HUDEP-2 (cell line): ENCODE results near the gene PRCP.
"Not testable (repeated sequence)": the region's sequence is repeated elsewhere in the genome, so short reads cannot be mapped to it uniquely, and the experiment has no call there.

Source experiments
- DNase-seq, 76 experiments: peaks; one replicate each; lab custom pipeline; 2025; ENCODE audit not compliant: unreplicated experiment in 76 of 76; lab: John Stamatoyannopoulos, UW

PRCP gene

DNA sequence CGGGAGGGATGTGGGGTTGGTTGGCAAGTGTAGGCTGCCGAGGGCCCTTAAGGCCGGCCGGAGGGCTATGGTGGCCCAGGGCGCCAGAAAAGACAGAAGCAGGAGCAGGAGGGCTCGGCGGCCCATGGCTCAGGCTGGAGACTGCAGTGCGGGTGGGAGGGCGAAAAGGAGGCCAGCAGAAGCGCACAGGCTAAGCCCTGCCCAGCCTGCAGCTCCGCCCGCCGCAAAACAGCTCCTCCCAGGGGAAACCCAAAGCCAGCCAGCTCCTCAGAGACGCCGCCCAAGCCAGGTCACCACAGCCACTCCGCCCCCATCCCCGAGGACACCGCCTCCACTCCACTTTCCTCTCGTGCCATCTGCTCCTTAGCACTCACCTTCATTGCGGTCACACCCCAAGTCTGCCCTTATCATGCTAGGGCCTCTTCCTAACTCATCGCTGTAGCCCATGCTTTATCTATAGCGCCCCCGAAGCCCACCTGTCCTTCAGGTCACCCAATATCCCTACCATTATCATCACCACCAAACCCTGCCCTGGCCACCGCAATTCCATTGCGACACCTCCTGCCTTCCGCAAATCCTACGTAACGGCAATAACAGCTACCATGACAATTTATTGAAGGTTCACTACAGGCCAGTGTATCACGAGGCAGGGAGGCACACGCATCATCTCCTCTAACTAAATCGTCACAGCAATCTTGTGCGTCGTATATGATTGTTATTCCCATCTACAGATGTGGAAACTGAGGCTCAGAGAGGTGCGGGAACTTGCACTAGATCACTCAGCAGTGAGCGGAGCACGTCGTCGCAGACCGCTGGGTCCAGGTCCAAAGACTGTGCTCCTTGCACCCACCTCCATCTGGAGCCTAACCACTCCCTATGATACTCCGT lies at the start of gene PRCP:
PRCP (minus strand) TSS at position 154 of the 888 bp plus-strand sequence; CDS start at position 126, 28 bp downstream.
- DNase-seq: peak in 75 of 76 experiments; percentile 5 to 95 (median 89)

DNA sequence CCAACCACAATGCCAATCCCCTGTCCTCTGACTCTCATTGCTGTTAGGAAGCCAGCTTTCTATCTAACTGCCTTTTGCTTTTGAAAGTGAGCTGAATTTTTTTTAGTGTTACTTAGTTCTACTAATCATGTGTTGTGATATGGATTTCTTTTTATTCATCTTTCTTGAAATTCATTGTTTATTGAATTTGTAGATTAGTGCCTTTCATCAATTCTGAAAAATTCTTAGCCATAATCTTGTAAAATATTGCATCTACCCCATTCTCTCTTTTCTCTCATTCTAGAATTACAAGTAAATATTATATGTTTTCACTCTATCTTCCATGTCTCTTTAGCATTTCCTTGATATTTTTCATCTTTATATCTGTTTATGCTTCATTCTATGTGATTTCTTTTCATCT lies 49.1 kb upstream of the PRCP start:
- DNase-seq: no peak

DNA sequence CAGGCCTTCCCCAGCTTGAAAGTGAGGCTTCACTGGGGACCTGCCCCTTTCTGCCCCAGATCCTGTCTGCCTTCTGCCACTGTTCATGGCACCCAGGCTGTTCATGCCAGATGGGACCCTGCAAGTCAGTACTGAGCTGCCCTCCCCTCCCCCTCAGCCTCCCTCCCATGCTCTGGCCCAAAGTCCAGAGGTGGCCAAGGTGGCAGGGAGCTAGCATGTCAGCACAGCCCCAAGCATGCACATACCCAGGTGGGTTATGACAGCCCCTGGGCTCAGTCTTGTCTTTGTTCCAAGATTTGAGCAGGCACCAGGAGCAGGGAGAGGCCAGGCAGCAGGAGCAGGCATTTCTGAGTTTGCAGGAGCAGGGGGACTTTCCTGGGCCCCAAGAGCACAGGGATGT lies 45.5 kb upstream of the PRCP start:
- DNase-seq: no peak

DNA sequence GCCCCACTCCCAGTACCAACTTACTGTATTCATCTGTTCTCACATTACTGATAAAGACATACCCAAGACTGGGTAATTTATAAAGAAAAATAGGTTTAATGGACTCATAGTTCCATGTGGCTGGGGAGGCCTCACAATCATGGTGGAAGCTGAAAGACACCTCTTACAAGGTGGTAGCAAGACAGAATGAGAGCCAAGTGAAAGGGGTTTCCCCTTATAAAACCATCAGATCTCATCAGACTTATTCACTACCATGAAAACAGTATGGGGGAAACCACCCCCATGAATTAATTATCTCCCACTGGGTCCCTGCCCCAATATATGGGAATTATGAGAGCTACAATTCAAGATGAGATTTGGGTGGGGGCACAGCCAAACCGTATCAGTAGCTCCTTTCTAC lies 44.8 kb upstream of the PRCP start:
- DNase-seq: not testable (repeated sequence)

DNA sequence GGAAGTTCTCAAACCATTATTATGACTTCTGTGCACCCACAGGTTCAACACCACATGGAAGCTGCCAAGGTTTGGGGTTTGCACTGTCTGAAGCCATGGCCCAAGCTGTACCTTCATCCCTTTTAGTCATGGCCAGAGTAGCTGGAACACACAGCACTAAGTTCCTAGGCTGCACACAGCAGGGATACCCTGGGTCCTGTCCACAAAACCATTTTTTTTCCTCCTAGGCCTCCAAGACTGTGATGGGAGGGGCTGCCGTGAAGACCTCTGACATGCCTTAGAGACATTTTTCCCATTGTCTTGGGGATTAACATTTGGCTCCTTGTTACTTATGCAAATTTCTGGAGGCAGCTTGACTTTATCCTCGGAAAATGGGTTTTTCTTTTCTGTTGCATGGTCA lies 44.0 kb upstream of the PRCP start:
- DNase-seq: no peak

DNA sequence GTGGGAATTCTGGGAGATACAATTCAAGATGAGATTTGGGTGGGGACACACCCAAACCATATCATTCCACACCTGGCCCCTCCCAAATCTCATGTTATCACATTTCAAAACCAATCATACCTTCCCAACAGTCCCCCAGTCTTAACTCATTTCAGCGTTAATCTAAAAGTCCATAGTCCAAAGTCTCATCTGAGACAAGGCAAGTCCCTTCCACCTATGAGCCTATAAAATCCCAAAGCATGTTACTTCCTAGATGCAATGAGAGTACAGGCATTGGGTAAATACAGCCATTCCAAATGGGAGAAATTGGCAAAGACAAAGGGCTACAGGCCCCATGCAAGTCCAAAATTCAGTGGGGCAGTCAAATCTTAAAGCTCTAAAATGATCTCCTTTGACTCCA lies 43.2 kb upstream of the PRCP start:
- not testable (repeated sequence) for DNase-seq

DNA sequence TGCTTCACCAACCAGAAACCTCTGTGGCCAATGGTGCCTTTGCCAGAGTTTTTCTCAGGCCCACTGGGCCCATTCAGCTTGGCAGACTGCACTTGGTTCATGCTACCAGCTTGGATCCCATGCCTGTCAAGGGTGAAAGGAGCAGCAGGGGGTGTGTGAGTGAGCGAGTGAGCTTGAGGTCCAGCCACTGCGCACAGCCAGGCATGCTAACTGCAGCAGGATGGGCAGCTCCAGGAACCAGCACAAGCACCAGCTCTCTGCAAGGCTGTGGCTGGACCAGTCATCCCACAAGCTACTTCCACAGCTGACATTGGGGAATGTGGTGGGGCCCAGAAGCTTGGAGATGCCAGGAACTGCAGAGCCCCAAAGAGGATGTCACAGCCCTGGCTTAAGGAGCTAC lies 42.1 kb upstream of the PRCP start:
- DNase-seq: no peak

DNA sequence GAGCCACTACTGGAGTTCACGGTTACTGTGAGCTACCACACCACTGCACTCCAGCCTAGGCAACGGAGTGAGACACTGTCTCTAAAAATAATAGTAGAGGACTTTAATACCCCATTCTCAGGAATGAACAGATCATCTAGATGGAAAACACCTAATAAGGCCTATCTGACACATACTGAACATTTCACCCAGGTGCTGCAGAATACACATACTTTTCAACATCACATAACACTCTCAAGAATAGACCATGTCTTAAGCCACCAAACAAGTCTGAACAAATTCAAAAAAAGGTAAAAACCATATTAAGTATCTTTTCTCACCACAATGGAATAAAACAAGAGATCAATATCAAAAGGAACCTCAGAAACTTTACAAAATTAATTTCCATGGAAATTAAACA lies 39.2 kb upstream of the PRCP start:
- DNase-seq: no peak

DNA sequence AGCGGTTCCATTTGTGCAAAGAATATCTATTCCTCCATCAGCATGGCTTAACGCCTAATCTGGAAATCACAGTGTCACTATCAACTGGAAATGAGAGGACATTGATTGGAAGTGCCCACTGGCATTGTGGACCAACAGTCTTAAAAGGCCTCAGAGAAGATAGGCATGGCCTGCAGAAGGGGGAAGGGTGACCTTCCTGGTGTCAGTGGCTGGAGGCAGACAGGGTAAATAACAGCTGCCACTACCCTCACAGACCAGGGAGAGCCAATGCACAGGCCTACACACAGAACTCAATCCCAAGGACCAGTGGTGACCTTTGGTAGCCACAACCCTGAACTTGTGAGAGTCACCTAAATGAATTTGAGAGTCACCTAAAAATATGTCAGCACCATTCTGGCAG lies 37.3 kb upstream of the PRCP start:
- no peak for DNase-seq

DNA sequence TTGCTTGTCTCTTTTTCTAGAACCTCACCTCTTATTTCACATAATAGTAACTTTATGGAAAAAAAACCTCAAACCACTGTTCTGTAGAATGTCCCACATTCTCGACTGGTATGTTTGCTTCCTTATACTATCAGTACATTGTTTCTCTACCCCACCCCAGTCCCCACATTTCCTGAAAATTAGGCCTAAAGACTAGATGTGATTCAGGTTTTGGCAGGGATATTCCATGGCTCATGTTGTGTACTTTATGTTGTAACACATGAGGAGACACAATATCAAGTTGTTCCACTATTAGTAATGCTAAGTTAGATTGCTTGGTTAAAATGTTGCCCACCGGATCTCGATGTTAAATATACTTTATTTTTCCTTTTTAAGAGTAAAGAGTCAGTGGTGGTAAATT lies 36.0 kb upstream of the PRCP start:
- DNase-seq: no peak

DNA sequence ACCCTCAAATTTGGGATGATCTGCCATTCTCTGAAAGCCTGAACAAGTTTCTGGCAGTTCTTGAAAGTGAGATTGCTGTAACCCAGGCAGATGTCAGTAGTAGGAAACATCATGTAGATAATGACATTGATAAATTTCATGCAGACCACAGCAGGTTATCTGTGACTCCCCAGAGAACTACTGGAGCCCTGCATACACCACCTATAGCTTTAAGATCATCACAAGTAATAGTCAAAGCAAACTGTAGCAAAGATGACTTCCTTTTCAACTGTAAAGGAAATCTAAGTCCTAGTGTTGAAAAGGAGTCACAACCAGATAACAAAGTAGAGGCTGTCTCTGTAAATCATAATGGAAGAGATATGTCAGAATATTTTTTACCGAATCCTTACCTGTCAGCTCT lies 32.3 kb upstream of the PRCP start:
- peak in 3 of 76 experiments; percentile 1 to 26 (median 9) for DNase-seq

DNA sequence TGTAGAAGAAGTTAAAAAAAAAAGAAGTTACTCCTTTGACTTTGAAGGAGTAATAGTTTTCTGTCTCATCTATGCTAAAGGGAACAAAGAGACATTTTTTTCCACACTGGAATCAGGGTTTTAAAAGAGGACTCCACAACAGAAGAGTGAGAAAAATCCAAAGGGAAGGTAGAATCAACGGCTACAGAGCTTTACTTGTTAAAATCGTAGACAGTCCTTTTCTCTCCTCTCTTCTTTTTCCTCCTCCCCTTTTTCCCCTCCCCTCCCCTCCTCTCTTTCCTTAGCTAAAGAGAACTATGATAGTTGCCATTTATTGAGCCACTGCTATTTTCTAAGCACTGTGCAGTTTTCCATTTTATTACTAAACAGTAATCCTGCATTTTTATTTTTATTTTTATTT lies 30.5 kb upstream of the PRCP start:
- DNase-seq: no peak

DNA sequence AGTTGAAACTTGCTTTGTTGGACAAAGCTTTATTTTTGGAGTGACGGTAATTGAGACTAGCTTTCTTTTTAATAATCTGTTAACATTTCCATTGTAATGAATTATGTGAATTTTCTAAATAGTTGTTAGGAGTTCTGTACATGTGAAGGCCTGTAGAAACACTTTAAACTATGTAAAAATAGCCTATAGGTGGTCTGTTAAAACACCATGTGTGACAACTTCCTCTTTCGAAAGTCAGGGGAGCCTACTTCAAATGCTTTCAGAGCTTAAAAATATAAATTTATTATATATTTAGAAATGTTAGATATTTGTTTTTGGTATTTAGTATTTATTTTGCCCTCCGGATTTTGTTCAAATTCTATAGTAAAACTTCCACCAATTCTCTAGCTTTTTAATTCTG lies 30.0 kb upstream of the PRCP start:
- DNase-seq: no peak

DNA sequence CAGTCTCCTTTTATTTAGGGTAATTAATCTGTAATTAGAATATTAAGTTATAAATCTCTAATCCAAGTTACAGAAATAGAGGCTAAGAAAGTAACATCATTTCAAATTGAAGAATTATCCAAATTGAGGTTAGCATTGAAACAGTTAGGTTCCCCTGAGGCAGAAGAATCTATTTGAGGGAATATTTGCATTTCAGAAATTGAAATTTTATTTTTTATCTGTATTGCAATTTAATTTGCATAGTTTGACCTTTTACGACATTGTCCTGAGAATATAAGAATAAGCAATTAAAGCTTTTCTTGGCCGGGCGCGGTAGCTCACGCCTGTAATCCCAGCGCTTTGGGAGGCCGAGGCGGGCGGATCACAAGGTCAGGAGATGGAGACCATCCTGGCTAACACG lies 28.9 kb upstream of the PRCP start:
- no peak for DNase-seq

DNA sequence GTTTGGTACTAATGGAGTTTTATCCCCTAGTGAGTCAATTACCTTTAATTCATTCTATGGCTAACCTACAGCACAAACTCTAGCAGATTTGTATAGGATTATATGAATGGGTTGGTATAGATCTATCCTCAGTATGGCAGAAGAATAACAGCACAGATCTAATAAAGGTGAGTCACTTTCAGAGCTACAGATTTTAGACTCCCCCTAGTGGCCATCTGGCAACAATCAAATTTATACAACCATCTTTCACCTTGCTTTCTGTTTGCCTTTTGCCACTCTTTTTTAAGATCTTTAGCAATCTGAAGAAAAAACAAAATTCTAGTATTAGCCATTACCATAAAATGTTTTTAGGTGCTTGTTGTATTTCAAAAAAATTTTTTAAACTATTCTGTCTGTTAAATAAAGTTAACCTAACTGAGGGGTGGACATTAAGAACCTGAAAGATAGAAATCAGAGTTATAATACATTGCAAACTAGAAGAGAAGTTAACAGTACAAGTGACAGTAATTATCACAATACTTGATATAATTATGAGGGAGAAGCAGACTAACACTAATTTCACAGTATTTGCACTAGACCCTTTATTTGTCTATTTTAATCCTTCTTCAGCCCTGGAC lies 27.1 kb upstream of the PRCP start:
- DNase-seq: peak in 23 of 76 experiments; percentile 11 to 48 (median 35)

DNA sequence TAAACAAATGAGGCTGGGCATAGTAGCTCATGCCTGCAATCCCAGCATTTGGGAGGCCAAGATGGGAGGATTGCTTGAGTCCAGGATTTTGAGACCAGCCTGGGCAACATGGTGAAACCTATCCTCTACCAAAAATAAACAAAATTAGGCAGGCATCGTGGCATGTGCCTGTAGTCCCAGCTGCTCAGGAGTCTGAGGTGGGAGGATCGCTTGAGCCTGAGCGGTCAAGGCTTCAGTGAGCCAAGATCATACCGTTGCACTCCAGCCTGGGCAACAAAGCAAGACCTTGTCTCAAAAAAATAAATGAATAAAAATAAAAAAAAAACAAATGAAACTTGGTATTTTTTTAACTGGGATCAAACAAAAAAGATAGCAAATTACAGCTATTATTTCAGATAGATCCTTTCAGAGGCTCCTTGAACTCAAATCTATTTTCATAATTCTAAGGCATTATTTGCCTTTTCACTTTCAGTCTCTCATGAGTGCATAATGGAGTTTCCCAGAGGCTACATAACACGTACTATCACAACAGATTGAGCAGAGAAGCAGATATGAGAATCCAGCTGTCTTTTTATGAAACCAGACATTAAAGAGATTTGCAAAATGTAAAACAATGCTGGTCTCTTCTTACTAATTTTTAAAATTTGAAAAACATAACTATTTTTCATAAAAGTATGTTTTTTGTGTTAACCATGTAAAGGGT lies 24.4 kb upstream of the PRCP start:
- DNase-seq: no peak

DNA sequence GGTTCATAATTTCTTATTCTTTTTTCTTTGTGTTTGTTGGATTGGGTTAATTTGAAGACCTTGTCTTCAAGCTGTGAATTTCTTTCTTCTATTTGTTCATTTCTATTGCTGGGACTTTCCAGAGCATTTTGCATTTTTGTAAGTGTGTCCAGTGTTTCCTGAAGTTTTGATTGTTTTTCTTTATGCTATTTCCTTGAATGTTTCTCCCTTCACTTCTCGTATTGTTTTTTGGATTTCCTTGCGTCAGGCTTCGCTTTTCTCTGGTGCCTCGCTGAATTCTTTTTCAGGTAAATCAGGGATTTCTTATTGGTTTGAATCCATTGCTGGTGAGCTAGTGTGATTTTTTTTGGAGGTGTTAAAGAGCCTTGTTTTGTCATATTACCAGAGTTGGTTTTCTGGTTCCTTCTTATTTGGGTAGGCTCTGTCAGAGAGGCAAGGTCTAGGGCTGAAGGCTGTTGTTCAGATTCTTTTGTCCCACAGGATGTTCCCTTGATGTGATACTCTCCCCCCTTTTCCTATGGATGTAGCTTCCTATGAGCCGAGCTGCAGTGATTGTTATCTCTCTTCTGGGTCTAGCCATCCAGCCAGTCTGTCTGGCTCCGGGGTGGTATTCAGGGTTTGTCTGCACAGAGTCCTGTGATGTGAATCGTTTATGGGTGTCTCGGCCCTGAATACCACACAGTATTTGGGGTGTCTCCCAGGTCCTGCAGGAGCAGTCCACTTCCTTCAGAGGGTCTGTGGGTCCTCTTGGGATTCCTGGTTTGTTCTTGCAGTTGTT lies 22.4 kb upstream of the PRCP start:
- DNase-seq: not testable (repeated sequence)

DNA sequence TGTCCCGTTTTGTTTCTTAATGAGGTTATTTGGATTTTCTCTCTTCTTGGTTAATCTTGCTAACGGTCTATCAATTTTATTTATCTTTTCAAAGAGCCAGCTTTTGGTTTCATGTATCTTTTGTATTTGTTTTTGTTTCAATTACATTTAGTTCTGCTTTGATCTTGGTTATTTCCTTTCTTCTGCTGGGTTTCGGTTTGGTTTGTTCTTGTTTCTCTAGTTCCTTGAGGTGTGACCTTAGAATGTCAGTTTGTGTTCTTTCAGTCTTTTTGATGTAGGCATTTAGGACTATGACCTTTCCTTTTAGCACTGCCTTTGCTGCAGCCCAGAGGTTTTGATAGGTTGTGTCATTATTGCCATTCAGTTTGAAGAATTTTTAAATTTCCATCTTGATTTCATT lies 20.0 kb upstream of the PRCP start:
- DNase-seq: not testable (repeated sequence)

DNA sequence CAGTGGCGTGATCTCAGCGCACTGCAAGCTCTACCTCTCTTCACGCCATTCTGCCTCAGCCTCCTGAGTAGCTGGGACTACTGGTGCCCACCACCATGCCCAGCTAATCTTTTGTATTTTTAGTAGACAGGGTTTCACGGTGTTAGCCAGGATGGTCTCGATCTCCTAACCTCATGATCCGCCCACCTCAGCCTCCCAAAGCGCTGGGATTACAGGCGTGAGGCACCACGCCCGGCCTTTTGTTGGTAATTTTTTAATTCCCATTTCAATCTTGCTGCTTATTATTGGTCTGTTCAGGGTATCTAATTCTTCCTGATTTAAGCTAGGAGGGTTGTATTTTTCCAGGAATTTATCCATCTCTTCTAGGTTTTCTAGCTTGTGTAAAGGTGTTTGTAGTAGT lies 19.6 kb upstream of the PRCP start:
- not testable (repeated sequence) for DNase-seq

DNA sequence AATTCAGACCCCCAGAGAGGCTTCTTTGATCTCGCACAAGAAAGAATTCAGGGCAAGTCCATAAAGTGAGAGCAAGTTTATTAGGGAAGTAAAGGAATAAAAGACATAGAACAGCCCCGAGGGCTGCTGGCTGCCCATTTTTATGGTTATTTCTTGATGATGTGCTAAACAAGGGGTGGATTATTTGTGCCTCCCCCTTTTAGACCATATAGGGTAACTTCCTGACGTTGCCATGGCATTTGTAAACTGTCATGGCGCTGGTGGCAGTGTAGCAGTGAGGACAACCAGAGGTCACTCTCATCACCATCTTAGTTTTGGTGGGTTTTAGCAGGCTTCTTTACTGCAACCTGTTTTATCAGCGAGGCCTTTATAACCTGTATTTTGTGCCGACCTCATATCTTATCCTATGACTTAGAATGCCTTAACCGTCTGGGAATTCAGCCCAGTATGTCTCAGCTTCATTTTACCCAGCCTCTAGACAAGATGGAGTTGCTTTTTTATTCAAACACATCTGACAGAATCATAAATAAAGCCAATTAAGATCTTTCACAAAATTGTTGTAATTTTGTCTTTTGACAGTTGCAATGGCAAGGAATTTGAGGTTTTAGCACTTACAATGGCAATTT lies 8.9 kb upstream of the PRCP start:
- no peak for DNase-seq
